WTC11 (cell line): ENCODE data around the gene AADACL4. TPM values are rescaled to one million over a fixed set of nuclear protein-coding genes. Genes with fewer than 3 reads are reported as not detected.
A peak's percentile ranks its signal among the peaks of the same experiment; 100 is the strongest.

Experiments used
- ATAC-seq: fragments of 200-7000 bp; cut with Tn5 transposase; 2 replicates; pipeline ENCODE4 v1.10.0; 2021; ENCODE audit warnings: mild to moderate bottlenecking, moderate library complexity
- CTCF ChIA-PET: fragments of 300-600 bp; sonication (Branson Sonifier 250); formaldehyde crosslinking; loops from one replicate; lab custom pipeline; 2021; ENCODE audit warnings: antibody characterized with exemption; lab: Charles Lee
- POLR2A ChIA-PET: fragments of 350-600 bp; sonication (Branson Sonifier 250); formaldehyde crosslinking; loops from one replicate; lab custom pipeline; 2021; ENCODE audit warnings: antibody characterized with exemption; lab: Charles Lee
- DNase-seq: peaks from one replicate; pipeline ENCODE4 v3.0.0; 2021; ENCODE audit warnings: low spot score
- H3K27ac Mint-ChIP-seq: 2 replicates; pipeline ENCODE4 v1.8.0; 2021; ENCODE audit warnings: mixed read lengths
- H3K27me3 Mint-ChIP-seq: 2 replicates; pipeline ENCODE4 v1.8.0; 2021; ENCODE audit warnings: low read depth, mild to moderate bottlenecking, moderate library complexity, mixed read lengths
- H3K36me3 Mint-ChIP-seq: 2 replicates; pipeline ENCODE4 v1.8.0; 2021; ENCODE audit warnings: mixed read lengths
- H3K4me1 Mint-ChIP-seq: 2 replicates; pipeline ENCODE4 v1.8.0; 2022; ENCODE audit warnings: mixed read lengths
- H3K4me3 Mint-ChIP-seq: 2 replicates; pipeline ENCODE4 v1.8.0; 2021; ENCODE audit warnings: mild to moderate bottlenecking, moderate library complexity, mixed read lengths
- H3K9me3 Mint-ChIP-seq: 2 replicates; pipeline ENCODE4 v1.8.0; 2021; ENCODE audit warnings: mixed read lengths
- CBFB ChIP-seq: sonication (generic); formaldehyde crosslinking; IDR thresholded peaks from 2 replicates; pipeline ENCODE4 v1.8.1; 2022; ENCODE audit warnings: mild to moderate bottlenecking, low read depth, missing genetic modification reagents
- CREB1 ChIP-seq: sonication (generic); formaldehyde crosslinking; IDR thresholded peaks from 2 replicates; pipeline ENCODE4 v1.8.0; 2023; ENCODE audit warnings: mild to moderate bottlenecking, missing genetic modification reagents
- CREM ChIP-seq: sonication (generic); formaldehyde crosslinking; IDR thresholded peaks from 2 replicates; pipeline ENCODE4 v1.8.1; 2022; ENCODE audit warnings: mild to moderate bottlenecking, missing genetic modification reagents, moderate library complexity
- ELF4 ChIP-seq: sonication (generic); formaldehyde crosslinking; IDR thresholded peaks from 2 replicates; pipeline ENCODE4 v1.8.1; 2022; ENCODE audit warnings: low read depth, mild to moderate bottlenecking, moderate library complexity, missing genetic modification reagents
- ESRRA ChIP-seq: sonication (generic); formaldehyde crosslinking; IDR thresholded peaks from 2 replicates; pipeline ENCODE4 v1.8.1; 2022; ENCODE audit warnings: mild to moderate bottlenecking, missing genetic modification reagents, borderline replicate concordance
- FOXK1 ChIP-seq: sonication (generic); formaldehyde crosslinking; IDR thresholded peaks from 2 replicates; pipeline ENCODE4 v1.8.0; 2022; ENCODE audit warnings: mild to moderate bottlenecking, moderate library complexity, missing genetic modification reagents
- KAT7 ChIP-seq: sonication (generic); formaldehyde crosslinking; IDR thresholded peaks from 2 replicates; pipeline ENCODE4 v1.8.1; 2023; ENCODE audit warnings: missing genetic modification reagents, mild to moderate bottlenecking, borderline replicate concordance
- NR3C1 ChIP-seq: sonication (generic); formaldehyde crosslinking; conservative IDR thresholded peaks from 2 replicates; pipeline ENCODE4 v1.8.1; 2023; ENCODE audit warnings: low read depth, mild to moderate bottlenecking, missing genetic modification reagents
- SMAD3 ChIP-seq: sonication (generic); formaldehyde crosslinking; IDR thresholded peaks from 2 replicates; pipeline ENCODE4 v1.8.0; 2022; ENCODE audit warnings: missing genetic modification reagents, mild to moderate bottlenecking, borderline replicate concordance
- SP1 ChIP-seq: sonication (generic); formaldehyde crosslinking; conservative IDR thresholded peaks from 2 replicates; pipeline ENCODE4 v1.8.1; 2022; ENCODE audit warnings: missing genetic modification reagents
- ZBTB21 ChIP-seq: sonication (generic); formaldehyde crosslinking; IDR thresholded peaks from 2 replicates; pipeline ENCODE4 v1.8.1; 2023; ENCODE audit warnings: mild to moderate bottlenecking, missing genetic modification reagents, borderline replicate concordance
- ZNF121 ChIP-seq: sonication (generic); formaldehyde crosslinking; IDR thresholded peaks from 2 replicates; pipeline ENCODE4 v1.8.0; 2023; ENCODE audit warnings: missing genetic modification reagents
- ZNF317 ChIP-seq: sonication (generic); formaldehyde crosslinking; IDR thresholded peaks from 2 replicates; pipeline ENCODE4 v1.8.1; 2023; ENCODE audit warnings: low read depth, mild to moderate bottlenecking, moderate library complexity, missing genetic modification reagents, borderline replicate concordance
- ZNF416 ChIP-seq: fragments of 250-450 bp; sonication (Bioruptor Pico); IDR thresholded peaks from 2 replicates; pipeline ENCODE4 v1.9.0; 2021; ENCODE audit warnings: mild to moderate bottlenecking, inconsistent platforms
- total RNA-seq: library from RNA; stranded (reverse); gene quantifications from 3 replicates; pipeline ENCODE4 v1.2.3, GENCODE V29; 2021
- TF ChIP-seq, protein P1 (sequence below): fragments of 250-450 bp; sonication (Bioruptor Pico); IDR thresholded peaks from 2 replicates; pipeline ENCODE4 v1.8.0; 2021; ENCODE audit warnings: mild to moderate bottlenecking
- TF ChIP-seq, protein P2 (sequence below): sonication (generic); formaldehyde crosslinking; IDR thresholded peaks from 2 replicates; pipeline ENCODE4 v1.8.1; 2022; ENCODE audit warnings: low read depth, mild to moderate bottlenecking, moderate library complexity, missing genetic modification reagents, borderline replicate concordance
- TF ChIP-seq, protein P3 (sequence below): fragments of 200-600 bp; IDR thresholded peaks from 2 replicates; pipeline ENCODE4 v1.8.0; 2022; ENCODE audit warnings: antibody characterized with exemption
- TF ChIP-seq, protein P4 (sequence below): sonication (generic); formaldehyde crosslinking; IDR thresholded peaks from 2 replicates; pipeline ENCODE4 v1.8.1; 2023; ENCODE audit warnings: mild to moderate bottlenecking, missing genetic modification reagents, moderate library complexity

The AADACL4 gene
- total RNA-seq, 1 experiment from 2014 or later = 0.11 TPM

DNA sequence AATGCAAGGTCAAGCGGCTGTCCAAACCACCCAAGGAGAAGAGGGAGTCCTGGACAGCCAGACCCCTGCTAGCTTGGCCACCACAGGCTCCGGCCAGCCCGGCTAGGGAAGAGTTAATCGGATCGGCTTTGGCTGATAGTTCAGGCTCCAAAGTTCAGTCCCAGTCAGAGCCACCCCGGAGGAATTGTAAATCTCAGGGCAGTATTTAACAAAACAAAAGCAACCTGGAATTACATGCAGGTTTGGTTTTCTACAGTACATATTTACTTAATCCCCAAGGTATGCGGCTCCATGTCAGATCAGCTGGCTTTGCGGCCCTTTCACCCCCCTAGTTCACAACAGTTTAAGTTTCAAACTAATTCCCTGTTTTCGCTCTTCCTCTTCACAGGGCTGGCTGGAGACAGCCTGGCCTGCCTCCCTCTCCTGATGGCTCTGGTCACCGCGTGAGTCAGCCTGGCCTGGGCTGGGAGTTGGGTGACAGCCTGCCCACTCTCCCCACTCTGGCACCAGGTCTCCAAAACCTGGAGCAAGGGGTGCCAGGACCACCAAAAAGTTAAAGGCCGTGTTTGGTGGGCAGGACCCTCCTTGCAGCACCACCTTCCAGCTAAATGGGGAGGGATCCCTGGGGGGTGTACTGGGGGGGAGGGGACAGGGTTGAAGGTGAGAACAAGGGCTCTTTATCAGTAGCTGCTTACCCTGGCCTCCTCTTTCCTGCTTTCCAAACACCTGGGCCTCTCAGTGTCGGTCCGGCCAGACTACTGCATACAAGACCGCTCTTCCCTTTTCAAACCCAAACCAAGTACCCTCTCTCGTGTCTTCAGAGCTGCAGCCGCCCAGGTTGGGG lies 27.8 kb upstream of the AADACL4 start (continued):
- TF ChIP-seq, protein P1, sequence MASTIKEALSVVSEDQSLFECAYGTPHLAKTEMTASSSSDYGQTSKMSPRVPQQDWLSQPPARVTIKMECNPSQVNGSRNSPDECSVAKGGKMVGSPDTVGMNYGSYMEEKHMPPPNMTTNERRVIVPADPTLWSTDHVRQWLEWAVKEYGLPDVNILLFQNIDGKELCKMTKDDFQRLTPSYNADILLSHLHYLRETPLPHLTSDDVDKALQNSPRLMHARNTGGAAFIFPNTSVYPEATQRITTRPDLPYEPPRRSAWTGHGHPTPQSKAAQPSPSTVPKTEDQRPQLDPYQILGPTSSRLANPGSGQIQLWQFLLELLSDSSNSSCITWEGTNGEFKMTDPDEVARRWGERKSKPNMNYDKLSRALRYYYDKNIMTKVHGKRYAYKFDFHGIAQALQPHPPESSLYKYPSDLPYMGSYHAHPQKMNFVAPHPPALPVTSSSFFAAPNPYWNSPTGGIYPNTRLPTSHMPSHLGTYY (CRISPR knock-in tag) = no peak
- TF ChIP-seq ZNF121 (CRISPR knock-in tag) = peak; percentile 79
- TF ChIP-seq KAT7 = no peak
- TF ChIP-seq, protein P2, sequence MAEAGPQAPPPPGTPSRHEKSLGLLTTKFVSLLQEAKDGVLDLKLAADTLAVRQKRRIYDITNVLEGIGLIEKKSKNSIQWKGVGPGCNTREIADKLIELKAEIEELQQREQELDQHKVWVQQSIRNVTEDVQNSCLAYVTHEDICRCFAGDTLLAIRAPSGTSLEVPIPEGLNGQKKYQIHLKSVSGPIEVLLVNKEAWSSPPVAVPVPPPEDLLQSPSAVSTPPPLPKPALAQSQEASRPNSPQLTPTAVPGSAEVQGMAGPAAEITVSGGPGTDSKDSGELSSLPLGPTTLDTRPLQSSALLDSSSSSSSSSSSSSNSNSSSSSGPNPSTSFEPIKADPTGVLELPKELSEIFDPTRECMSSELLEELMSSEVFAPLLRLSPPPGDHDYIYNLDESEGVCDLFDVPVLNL = no peak
- TF ChIP-seq ZNF416 (CRISPR knock-in tag) = no peak
- TF ChIP-seq, protein P3, sequence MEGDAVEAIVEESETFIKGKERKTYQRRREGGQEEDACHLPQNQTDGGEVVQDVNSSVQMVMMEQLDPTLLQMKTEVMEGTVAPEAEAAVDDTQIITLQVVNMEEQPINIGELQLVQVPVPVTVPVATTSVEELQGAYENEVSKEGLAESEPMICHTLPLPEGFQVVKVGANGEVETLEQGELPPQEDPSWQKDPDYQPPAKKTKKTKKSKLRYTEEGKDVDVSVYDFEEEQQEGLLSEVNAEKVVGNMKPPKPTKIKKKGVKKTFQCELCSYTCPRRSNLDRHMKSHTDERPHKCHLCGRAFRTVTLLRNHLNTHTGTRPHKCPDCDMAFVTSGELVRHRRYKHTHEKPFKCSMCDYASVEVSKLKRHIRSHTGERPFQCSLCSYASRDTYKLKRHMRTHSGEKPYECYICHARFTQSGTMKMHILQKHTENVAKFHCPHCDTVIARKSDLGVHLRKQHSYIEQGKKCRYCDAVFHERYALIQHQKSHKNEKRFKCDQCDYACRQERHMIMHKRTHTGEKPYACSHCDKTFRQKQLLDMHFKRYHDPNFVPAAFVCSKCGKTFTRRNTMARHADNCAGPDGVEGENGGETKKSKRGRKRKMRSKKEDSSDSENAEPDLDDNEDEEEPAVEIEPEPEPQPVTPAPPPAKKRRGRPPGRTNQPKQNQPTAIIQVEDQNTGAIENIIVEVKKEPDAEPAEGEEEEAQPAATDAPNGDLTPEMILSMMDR = no peak
- TF ChIP-seq NR3C1 = no peak
- TF ChIP-seq SMAD3 (CRISPR knock-in tag) = no peak
- TF ChIP-seq FOXK1 = peak; percentile 74; the same call in 1 of the 2 replicates
- no peak for TF ChIP-seq CREM (CRISPR knock-in tag)

DNA sequence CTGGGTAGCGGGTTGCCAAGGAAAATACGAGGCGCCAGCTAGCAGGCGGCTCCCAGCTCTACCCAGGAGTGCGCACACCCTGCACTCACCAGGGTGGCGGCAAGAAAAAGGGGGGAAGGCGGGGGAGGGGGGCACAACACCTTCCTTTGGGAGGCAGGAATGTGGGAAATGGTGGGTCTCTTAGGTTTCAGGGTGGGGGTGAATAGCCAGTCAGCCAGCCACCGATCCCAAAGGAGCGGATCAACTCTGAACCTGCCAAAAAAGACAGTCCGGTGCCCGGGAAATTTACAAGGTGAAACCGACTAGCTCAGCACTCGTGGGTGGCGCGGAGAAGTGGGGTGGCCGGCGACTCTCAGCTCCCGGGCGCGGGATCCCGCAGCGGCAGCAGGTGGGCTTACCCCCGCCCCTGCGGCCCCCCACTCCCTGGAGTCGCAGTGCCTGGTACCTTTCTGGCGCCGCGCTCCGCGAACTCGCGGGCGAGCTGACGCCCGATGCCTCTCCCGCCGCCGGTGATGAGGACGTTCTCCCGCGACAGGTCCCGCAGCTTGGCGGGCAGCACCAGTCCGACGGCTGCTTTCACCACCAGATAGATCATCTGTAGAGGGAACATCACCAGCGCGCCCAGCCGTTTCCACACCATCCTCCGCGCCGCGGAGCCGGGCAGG lies 27.0 kb upstream of the AADACL4 start:
- H3K27me3 Mint-ChIP-seq = no peaks in the 10 kb centered on the region
- peaks cover 16% of the 10 kb centered on the region for H3K36me3 Mint-ChIP-seq
- POLR2A ChIA-PET = interaction anchor here (1.2 to 6.0 kb wide), 4 partner anchors 13 to 76 kb away, joined by 5 to 60 read pairs (median 9); no protein-coding TSS in a partner anchor
- H3K9me3 Mint-ChIP-seq = no peaks in the 10 kb centered on the region
- ATAC-seq (no peak), DNase-seq (peak; percentile 41)
- CTCF ChIA-PET = interaction anchor here (0.6 to 8.3 kb wide), 11 partner anchors 13 to 443 kb away, joined by 3 to 107 read pairs (median 7); partner anchors contain the start of gene VPS13D
- H3K27ac Mint-ChIP-seq = peak overlapping the region; percentile 95
- no peak for TF ChIP-seq NR3C1
- TF ChIP-seq ELF4 (CRISPR knock-in tag) = no peak
- no peak for TF ChIP-seq ZNF317 (CRISPR knock-in tag)
- TF ChIP-seq ESRRA = no peak
- TF ChIP-seq KAT7 = no peak
- 0 out of 2 replicates have a peak, but pooled peaks have one; percentile 25 for TF ChIP-seq SP1 (CRISPR knock-in tag)
- H3K4me3 Mint-ChIP-seq = peak overlapping the region; percentile 98
- peaks cover 64% of the 10 kb centered on the region for H3K4me1 Mint-ChIP-seq

DNA sequence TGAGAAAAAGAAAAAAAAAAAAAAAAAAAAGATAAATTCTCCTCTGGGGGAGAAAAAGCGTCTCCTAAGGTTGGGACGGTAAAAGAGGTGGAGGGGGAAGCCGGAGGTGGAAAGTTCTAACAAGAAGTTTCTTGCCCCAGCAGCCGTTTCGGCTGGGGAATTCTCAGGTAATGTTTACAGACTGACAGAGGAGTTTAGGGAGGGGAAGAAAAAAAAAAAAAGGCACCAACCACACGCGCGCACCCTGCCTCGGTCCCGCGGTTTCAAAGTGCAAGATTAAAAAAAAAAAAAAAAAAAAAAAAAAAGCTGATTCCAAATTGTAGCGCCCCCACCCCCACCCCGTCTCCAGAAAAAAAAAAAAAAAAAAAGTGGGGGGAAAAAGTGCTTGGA lies 26.4 kb upstream of the AADACL4 start:
- H3K27me3 Mint-ChIP-seq = no peaks in the 10 kb centered on the region
- ChIA-PET CTCF (interaction anchor here (1.2 to 8.3 kb wide), 7 partner anchors 13 to 341 kb away, joined by 3 to 107 read pairs (median 36); no protein-coding TSS in a partner anchor), POLR2A (interaction anchor here (0.8 to 6.0 kb wide), 3 partner anchors 12 to 77 kb away, joined by 3 to 60 read pairs (median 7); no protein-coding TSS in a partner anchor)
- H3K4me1 Mint-ChIP-seq = peaks cover 66% of the 10 kb centered on the region
- peaks cover 11% of the 10 kb centered on the region for H3K36me3 Mint-ChIP-seq
- H3K27ac Mint-ChIP-seq = peak overlapping the region; percentile 90
- H3K9me3 Mint-ChIP-seq = no peaks in the 10 kb centered on the region
- TF ChIP-seq CBFB (CRISPR knock-in tag) (no peak), ZBTB21 (no peak), ESRRA (no peak), CREB1 (CRISPR knock-in tag) (no peak)
- TF ChIP-seq, protein P4, sequence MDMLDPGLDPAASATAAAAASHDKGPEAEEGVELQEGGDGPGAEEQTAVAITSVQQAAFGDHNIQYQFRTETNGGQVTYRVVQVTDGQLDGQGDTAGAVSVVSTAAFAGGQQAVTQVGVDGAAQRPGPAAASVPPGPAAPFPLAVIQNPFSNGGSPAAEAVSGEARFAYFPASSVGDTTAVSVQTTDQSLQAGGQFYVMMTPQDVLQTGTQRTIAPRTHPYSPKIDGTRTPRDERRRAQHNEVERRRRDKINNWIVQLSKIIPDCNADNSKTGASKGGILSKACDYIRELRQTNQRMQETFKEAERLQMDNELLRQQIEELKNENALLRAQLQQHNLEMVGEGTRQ (CRISPR knock-in tag) = no peak
- ATAC-seq (no peak), DNase-seq (no peak)
- peak overlapping the region; percentile 98 for H3K4me3 Mint-ChIP-seq
